Natural killer cell (primary cell): ENCODE results near the gene TBPL1. TPM values are rescaled to one million over a fixed set of nuclear protein-coding genes. Genes with fewer than 3 reads are reported as not detected.

Source experiments
- ATAC-seq, 3 donors: fragments of 150-1000 bp in 2 of 3; fragments of 200-7000 bp in 1 of 3; cut with Tn5 transposase; 1 replicate in 1 of 3; 2 replicates in 2 of 3; pipeline ENCODE4 v1.10.0; 2021; ENCODE audit warnings: mild to moderate bottlenecking in 2 of 3, moderate library complexity in 2 of 3
- DNase-seq, 2 donors: peaks; one replicate each; pipeline versions ENCODE4 v3.0.0 to v3.0.0-alpha.2; 2013 to 2021; ENCODE audit warnings: mixed read lengths in 1 of 2
- H3K27ac ChIP-seq: one replicate; pipeline ENCODE4 v1.5.1; 2013; ENCODE audit warnings: mild to moderate bottlenecking, low read length
- H3K27me3 ChIP-seq: one replicate; pipeline ENCODE4 v1.6.1; 2013; ENCODE audit warnings: low read length; ENCODE audit not compliant: control insufficient read depth, insufficient read depth
- H3K36me3 ChIP-seq: one replicate; pipeline ENCODE4 v1.6.1; 2013; ENCODE audit warnings: low read length; ENCODE audit not compliant: control insufficient read depth, insufficient read depth
- H3K4me1 ChIP-seq: one replicate; pipeline ENCODE4 v1.6.1; 2013; ENCODE audit warnings: low read length; ENCODE audit not compliant: control insufficient read depth, insufficient read depth
- H3K4me3 ChIP-seq: one replicate; pipeline ENCODE4 v1.5.1; 2013; ENCODE audit warnings: low read length
- H3K9me3 ChIP-seq: one replicate; pipeline ENCODE4 v1.6.1; 2013; ENCODE audit warnings: low read length; ENCODE audit not compliant: control insufficient read depth, insufficient read depth
- H3K27ac Mint-ChIP-seq, 2 donors: one replicate each; pipeline ENCODE4 v1.8.0; 2022; ENCODE audit warnings: mild to moderate bottlenecking in 2 of 2, mixed read lengths in 2 of 2, moderate library complexity in 1 of 2
- H3K27me3 Mint-ChIP-seq, 2 donors: one replicate each; pipeline ENCODE4 v1.8.0; 2022; ENCODE audit warnings: low read depth in 2 of 2, mixed read lengths in 2 of 2
- H3K36me3 Mint-ChIP-seq: one replicate; pipeline ENCODE4 v1.8.0; 2022; ENCODE audit warnings: mixed read lengths
- H3K4me1 Mint-ChIP-seq, 2 donors: one replicate each; pipeline ENCODE4 v1.8.0; 2022; ENCODE audit warnings: mixed read lengths in 2 of 2
- H3K4me3 Mint-ChIP-seq: one replicate; pipeline ENCODE4 v1.8.0; 2022; ENCODE audit warnings: mild to moderate bottlenecking, moderate library complexity, mixed read lengths
- H3K9me3 Mint-ChIP-seq, 2 donors: one replicate each; pipeline ENCODE4 v1.8.0; 2022; ENCODE audit warnings: mixed read lengths in 2 of 2
- CTCF ChIP-seq: fragments of 200-600 bp; IDR thresholded peaks from one replicate; pipeline ENCODE4 v1.8.0; 2022; ENCODE audit warnings: antibody characterized with exemption
- WGBS: methylation state at CpG from one replicate; pipeline ENCODE4 v1.1.7; 2013; ENCODE audit warnings: missing lambda C conversion rate; ENCODE audit not compliant: insufficient coverage; 5-methylcytosine and 5-hydroxymethylcytosine counted together
- intact Hi-C: fragments of 100-400 bp; cut with micrococcal nuclease; formaldehyde crosslinking; loops from one replicate; pipeline ENCODE4 v1.14.2; 2022
- total RNA-seq, 4 donors: library from RNA; stranded (reverse); fragments of 120-200 nt in 1 of 4; gene quantifications; one replicate each; pipeline versions ENCODE4 v1.2.3 to v1.2.4, GENCODE V29; 2013 to 2022

TBPL1 gene
- total RNA-seq, 3 donors from 2014 or later (not counting 1 experiment from before 2014, with no cell fraction given) = 54.8 to 71.0 (median 59.9) TPM

GRCh38 chr6:134015719-134016557 is 62.9 kb downstream of the TBPL1 start:
- Histone ChIP-seq H3K36me3 (no peaks in the 10 kb centered on the region), H3K27me3 (no peaks in the 10 kb centered on the region), H3K27ac (no peak overlapping the region), H3K9me3 (no peaks in the 10 kb centered on the region), H3K4me3 (no peak overlapping the region), H3K4me1 (no peaks in the 10 kb centered on the region)
- Mint-ChIP-seq H3K4me3 (no peak overlapping the region), H3K9me3 (no peaks in the 10 kb centered on the region), H3K27ac (no peak overlapping the region), H3K36me3 (no peaks in the 10 kb centered on the region), H3K27me3 (peaks cover 6 to 23% of the 10 kb centered on the region in 2 donors), H3K4me1 (no peaks in the 10 kb centered on the region)
- TF ChIP-seq CTCF = no peak
- WGBS = 81% methylated on average over 3 of the region's 5 CpGs
- intact Hi-C loops = no loop called here
- ATAC-seq (no peak), DNase-seq (no peak)

DNA sequence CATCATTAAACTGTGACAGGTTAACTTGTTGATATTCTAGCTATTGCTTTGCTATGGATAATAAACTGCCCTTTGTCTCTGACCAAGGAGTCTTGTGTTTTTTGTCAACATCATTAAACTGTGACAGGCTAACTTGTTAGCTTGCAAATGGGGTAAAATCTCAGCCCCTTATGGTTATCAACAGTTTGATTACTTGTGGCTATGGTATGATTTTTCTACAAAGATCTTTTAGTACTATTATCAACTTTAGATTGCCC is 63.5 kb downstream of the TBPL1 start:
- no peak overlapping the region for H3K4me3 Mint-ChIP-seq
- no peak overlapping the region for H3K27ac ChIP-seq
- no peaks in the 10 kb centered on the region for H3K4me1 Mint-ChIP-seq
- H3K9me3 ChIP-seq = no peaks in the 10 kb centered on the region
- intact Hi-C loops = no loop called here
- H3K27ac Mint-ChIP-seq = no peak overlapping the region
- no peaks in the 10 kb centered on the region for H3K4me1 ChIP-seq
- peaks cover 6 to 29% of the 10 kb centered on the region in 2 donors for H3K27me3 Mint-ChIP-seq
- no peaks in the 10 kb centered on the region for H3K27me3 ChIP-seq
- no peaks in the 10 kb centered on the region for H3K9me3 Mint-ChIP-seq
- no peak for ATAC-seq
- no peak for DNase-seq
- no peaks in the 10 kb centered on the region for H3K36me3 Mint-ChIP-seq
- no peaks in the 10 kb centered on the region for H3K36me3 ChIP-seq
- no peak for TF ChIP-seq CTCF
- no peak overlapping the region for H3K4me3 ChIP-seq

- intact Hi-C loops = no loop called here
- no peak overlapping the region for H3K4me3 ChIP-seq
- H3K27ac Mint-ChIP-seq = no peak overlapping the region
- DNase-seq (no peak), ATAC-seq (no peak)
- H3K9me3 Mint-ChIP-seq = no peaks in the 10 kb centered on the region
- H3K27ac ChIP-seq = no peak overlapping the region
- H3K9me3 ChIP-seq = no peaks in the 10 kb centered on the region
- TF ChIP-seq CTCF = no peak
- no peaks in the 10 kb centered on the region for H3K27me3 ChIP-seq
- H3K4me3 Mint-ChIP-seq = no peak overlapping the region
- WGBS = 83% methylated on average over 1 of the region's 1 CpG
- H3K27me3 Mint-ChIP-seq = peaks cover 4 to 24% of the 10 kb centered on the region in 2 donors
- H3K36me3 ChIP-seq = no peaks in the 10 kb centered on the region
- H3K36me3 Mint-ChIP-seq = no peaks in the 10 kb centered on the region
- no peaks in the 10 kb centered on the region for H3K4me1 Mint-ChIP-seq
- no peaks in the 10 kb centered on the region for H3K4me1 ChIP-seq
These were observed 67.0 kb downstream of the TBPL1 start for GRCh38 chr6:134020071-134020470.

- H3K27ac Mint-ChIP-seq = no peak overlapping the region
- H3K36me3 ChIP-seq = no peaks in the 10 kb centered on the region
- H3K4me1 ChIP-seq = no peaks in the 10 kb centered on the region
- DNase-seq = no peak
- H3K4me3 Mint-ChIP-seq = no peak overlapping the region
- no peak overlapping the region for H3K4me3 ChIP-seq
- no peaks in the 10 kb centered on the region for H3K27me3 ChIP-seq
- WGBS = 71% methylated on average over 4 of the region's 4 CpGs
- H3K27me3 Mint-ChIP-seq = peaks cover 4 to 24% of the 10 kb centered on the region in 2 donors
- H3K36me3 Mint-ChIP-seq = no peaks in the 10 kb centered on the region
- ATAC-seq = no peak
- H3K9me3 ChIP-seq = no peaks in the 10 kb centered on the region
- intact Hi-C loops = no loop called here
- H3K9me3 Mint-ChIP-seq = no peaks in the 10 kb centered on the region
- TF ChIP-seq CTCF = no peak
- H3K27ac ChIP-seq = no peak overlapping the region
- H3K4me1 Mint-ChIP-seq = no peaks in the 10 kb centered on the region
These were observed 67.5 kb downstream of the TBPL1 start for GRCh38 chr6:134020543-134020942.
